GM10248 (cell line): Measurements from ENCODE around the gene TNPO1.

Experiments used
- CTCF ChIA-PET: fragments of 300-600 bp; sonication (Branson Sonifier 250); formaldehyde crosslinking; extraction: SDS; loops from one replicate; lab custom pipeline; 2021; ENCODE audit warnings: antibody characterized with exemption; lab: Yijun Ruan, JAX
- POLR2A ChIA-PET: fragments of 350-650 bp; sonication (Branson Sonifier 250); formaldehyde crosslinking; extraction: SDS; loops from one replicate; lab custom pipeline; 2020; ENCODE audit warnings: antibody characterized with exemption; lab: Yijun Ruan, JAX
- DNase-seq: peaks from one replicate; pipeline ENCODE4 v3.0.0; 2012; ENCODE audit errors: extremely low spot score
- TF ChIP-seq, protein P1 (sequence below): IDR thresholded peaks from 2 replicates; pipeline ENCODE4 v1.5.1; 2012; ENCODE audit warnings: mild to moderate bottlenecking, low read depth; ENCODE audit errors: extremely low read depth, missing control alignments, control extremely low read depth

TNPO1 gene

GRCh38 chr5:72830362-72830761 lies 13.9 kb downstream of the TNPO1 start:
- CTCF ChIA-PET = interaction anchor here (1.4 to 8.0 kb wide), 3 partner anchors 8 to 18 kb away, joined by 4 to 66 read pairs (median 4); partner anchors contain the start of gene TNPO1
- no peak for DNase-seq
- POLR2A ChIA-PET = no interaction called here
- TF ChIP-seq, protein P1, sequence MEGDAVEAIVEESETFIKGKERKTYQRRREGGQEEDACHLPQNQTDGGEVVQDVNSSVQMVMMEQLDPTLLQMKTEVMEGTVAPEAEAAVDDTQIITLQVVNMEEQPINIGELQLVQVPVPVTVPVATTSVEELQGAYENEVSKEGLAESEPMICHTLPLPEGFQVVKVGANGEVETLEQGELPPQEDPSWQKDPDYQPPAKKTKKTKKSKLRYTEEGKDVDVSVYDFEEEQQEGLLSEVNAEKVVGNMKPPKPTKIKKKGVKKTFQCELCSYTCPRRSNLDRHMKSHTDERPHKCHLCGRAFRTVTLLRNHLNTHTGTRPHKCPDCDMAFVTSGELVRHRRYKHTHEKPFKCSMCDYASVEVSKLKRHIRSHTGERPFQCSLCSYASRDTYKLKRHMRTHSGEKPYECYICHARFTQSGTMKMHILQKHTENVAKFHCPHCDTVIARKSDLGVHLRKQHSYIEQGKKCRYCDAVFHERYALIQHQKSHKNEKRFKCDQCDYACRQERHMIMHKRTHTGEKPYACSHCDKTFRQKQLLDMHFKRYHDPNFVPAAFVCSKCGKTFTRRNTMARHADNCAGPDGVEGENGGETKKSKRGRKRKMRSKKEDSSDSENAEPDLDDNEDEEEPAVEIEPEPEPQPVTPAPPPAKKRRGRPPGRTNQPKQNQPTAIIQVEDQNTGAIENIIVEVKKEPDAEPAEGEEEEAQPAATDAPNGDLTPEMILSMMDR = no peak

GRCh38 chr5:72831685-72832084 lies 15.2 kb downstream of the TNPO1 start:
- DNase-seq = no peak
- POLR2A ChIA-PET = no interaction called here
- TF ChIP-seq, protein P1 = no peak
- CTCF ChIA-PET = interaction anchor here (8.0 kb wide), 1 partner anchor 13 kb away, joined by 66 read pairs; the partner anchor contains the start of gene TNPO1

GRCh38 chr5:72834924-72835323 lies 18.5 kb downstream of the TNPO1 start:
- no peak for DNase-seq
- ChIA-PET POLR2A (no interaction called here), CTCF (interaction anchor here (1.1 to 2.2 kb wide), 3 partner anchors 16 to 41 kb away, joined by 3 to 17 read pairs (median 4); no protein-coding TSS in a partner anchor)
- TF ChIP-seq, protein P1 = no peak

GRCh38 chr5:72835633-72836032 lies 19.2 kb downstream of the TNPO1 start:
- TF ChIP-seq, protein P1 = no peak
- CTCF ChIA-PET = interaction anchor here (0.7 to 1.8 kb wide), 2 partner anchors 10 to 17 kb away, joined by 3 to 7 read pairs; no protein-coding TSS in a partner anchor
- POLR2A ChIA-PET = no interaction called here
- no peak for DNase-seq

- CTCF ChIA-PET = interaction anchor here (1.8 kb wide), 1 partner anchor 18 kb away, joined by 7 read pairs; no protein-coding TSS in a partner anchor
- TF ChIP-seq, protein P1 = no peak
- no peak for DNase-seq
- POLR2A ChIA-PET = no interaction called here
Observed at GRCh38 chr5:72836810-72837209, 20.3 kb downstream of the TNPO1 start.

DNA sequence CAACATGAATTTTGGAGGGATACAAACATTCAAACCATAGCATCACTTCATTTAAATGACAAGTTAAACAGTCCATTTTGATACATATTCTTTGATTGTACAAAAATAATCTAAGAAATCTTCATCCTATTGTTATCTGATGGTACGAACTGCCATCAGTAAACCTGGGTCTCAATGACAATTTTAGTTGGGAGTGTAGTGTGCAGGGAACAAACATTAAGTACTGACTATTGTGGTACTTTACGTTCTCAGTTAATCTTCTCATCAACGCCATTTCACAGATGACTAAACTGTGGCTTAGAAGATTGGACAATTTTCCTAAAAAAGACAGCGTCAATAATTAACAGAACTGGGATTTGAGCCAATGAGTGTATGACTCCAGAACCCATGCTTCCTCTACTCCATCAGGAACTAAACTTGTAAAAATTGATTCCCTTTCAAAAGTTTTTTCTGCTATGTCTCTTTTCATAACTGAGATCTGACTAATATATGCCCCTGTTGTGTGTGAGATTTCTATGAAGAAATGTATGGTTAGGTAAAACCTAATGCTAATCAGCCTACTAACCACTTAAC lies 21.1 kb downstream of the TNPO1 start:
- DNase-seq = no peak
- POLR2A ChIA-PET = no interaction called here
- TF ChIP-seq, protein P1 = no peak
- CTCF ChIA-PET = interaction anchor here (0.9 to 5.4 kb wide), 5 partner anchors 8 to 19 kb away, joined by 3 to 31 read pairs (median 4); no protein-coding TSS in a partner anchor
